HCEC 1CT (cell line): ENCODE data around the gene PBOV1.

Source experiments
- DNase-seq: peaks from one replicate; pipeline ENCODE4 v3.0.0-alpha.2; 2017

PBOV1 gene

GRCh38 chr6:138218449-138218848 is at the start of gene PBOV1:
TSS of gene PBOV1 (minus strand) at chr6:138218491. CDS start at chr6:138218395, 96 bp downstream.
- no peak for DNase-seq

- no peak for DNase-seq
Measured at GRCh38 chr6:138266095-138266494, 47.8 kb upstream of the PBOV1 start.

GRCh38 chr6:138264372-138264880 is 46.1 kb upstream of the PBOV1 start:
- DNase-seq: no peak

- no peak for DNase-seq
Measured at GRCh38 chr6:138263963-138264362, 45.7 kb upstream of the PBOV1 start.

GRCh38 chr6:138261116-138261780 is 43.0 kb upstream of the PBOV1 start:
- DNase-seq: no peak

- no peak for DNase-seq
Measured at GRCh38 chr6:138258991-138259390, 40.7 kb upstream of the PBOV1 start.

GRCh38 chr6:138258197-138258596 is 39.9 kb upstream of the PBOV1 start:
- DNase-seq: no peak

GRCh38 chr6:138257638-138258040 is 39.3 kb upstream of the PBOV1 start:
- DNase-seq: no peak

- DNase-seq: no peak
Measured at GRCh38 chr6:138255443-138255842, 37.2 kb upstream of the PBOV1 start.

- no peak for DNase-seq
Measured at GRCh38 chr6:138253731-138254130, 35.4 kb upstream of the PBOV1 start.

- DNase-seq: no peak
Measured at GRCh38 chr6:138250513-138251247, 32.4 kb upstream of the PBOV1 start.

GRCh38 chr6:138250053-138250452 is 31.8 kb upstream of the PBOV1 start:
- DNase-seq: no peak

GRCh38 chr6:138248878-138249277 is 30.6 kb upstream of the PBOV1 start:
- no peak for DNase-seq

- DNase-seq: no peak
Measured at GRCh38 chr6:138248011-138248410, 29.7 kb upstream of the PBOV1 start.

- no peak for DNase-seq
Measured at GRCh38 chr6:138246650-138247440, 28.6 kb upstream of the PBOV1 start.

GRCh38 chr6:138245751-138246150 is 27.5 kb upstream of the PBOV1 start:
- DNase-seq: no peak

GRCh38 chr6:138242987-138243592 is 24.8 kb upstream of the PBOV1 start:
- no peak for DNase-seq

GRCh38 chr6:138241934-138242333 is 23.6 kb upstream of the PBOV1 start:
- DNase-seq: no peak

GRCh38 chr6:138241381-138241780 is 23.1 kb upstream of the PBOV1 start:
- no peak for DNase-seq

- DNase-seq: no peak
Measured at GRCh38 chr6:138240476-138241245, 22.4 kb upstream of the PBOV1 start.

- no peak for DNase-seq
Measured at GRCh38 chr6:138239774-138240173, 21.5 kb upstream of the PBOV1 start.

- DNase-seq: no peak
Measured at GRCh38 chr6:138238368-138238767, 20.1 kb upstream of the PBOV1 start.
